Body of pancreas (tissue), 4 donors: Measurements from ENCODE around the gene EHBP1L1. TPM values are rescaled to one million over a fixed set of nuclear protein-coding genes. Genes with fewer than 3 reads are reported as not detected.

Experiments used
- ATAC-seq: fragments of 150-250 bp; one replicate; pipeline ENCODE4 v1.9.1; 2016
- DNase-seq, 4 donors: peaks; one replicate each; pipeline ENCODE4 v3.0.0-alpha.2; 2019
- H3K27ac ChIP-seq, 4 donors: fragments of 200-600 bp; sonication (generic); 1 replicate in 3 of 4; 2 replicates in 1 of 4; pipeline versions ENCODE4 v1.5.1 to v1.6.1; 2016 to 2019; ENCODE audit warnings: mild to moderate bottlenecking in 1 of 4, mixed read lengths in 1 of 4, moderate library complexity in 1 of 4
- H3K27me3 ChIP-seq, 2 donors: fragments of 200-600 bp; sonication (generic); one replicate each; pipeline ENCODE4 v1.6.0; 2016; ENCODE audit warnings: mild to moderate bottlenecking in 1 of 2
- H3K36me3 ChIP-seq, 2 donors: fragments of 200-600 bp; sonication (generic); replicated peaks in 1 of 2; 2 replicates each; pipeline ENCODE4 v1.5.1; 2016; ENCODE audit warnings: low read depth in 2 of 2; ENCODE audit not compliant: insufficient read depth in 1 of 2
- H3K4me1 ChIP-seq: fragments of 200-600 bp; sonication (generic); one replicate; pipeline ENCODE4 v1.6.0; 2016
- H3K4me3 ChIP-seq, 2 donors: fragments of 200-600 bp; sonication (generic); 1 replicate in 1 of 2; 2 replicates in 1 of 2; pipeline ENCODE4 v1.5.1; 2016 to 2019
- H3K9me3 ChIP-seq, 3 donors: fragments of 200-600 bp; sonication (generic); 1 replicate in 2 of 3; 2 replicates in 1 of 3; pipeline ENCODE4 v1.5.1; 2016
- CTCF ChIP-seq, 7 experiments: fragments of 450-650 bp in 4 of 7; fragments of 200-600 bp in 3 of 7; sonication (generic) in 3 of 7; IDR thresholded peaks; one replicate each; pipeline ENCODE4 v1.5.1; 2016 to 2019; ENCODE audit warnings: antibody characterized with exemption in 7 of 7
- POLR2A ChIP-seq, 3 donors: fragments of 450-650 bp; IDR thresholded peaks; one replicate each; pipeline ENCODE4 v1.6.1; 2016; ENCODE audit warnings: antibody characterized with exemption in 3 of 3, mild to moderate bottlenecking in 2 of 3
- WGBS, 2 donors: methylation state at CpG; one replicate each; pipeline ENCODE4 v1.1.5; 2017; 5-methylcytosine and 5-hydroxymethylcytosine counted together
- intact Hi-C: fragments of 100-400 bp; cut with DNase I; formaldehyde crosslinking; loops from one replicate; pipeline ENCODE4 v1.15.1; 2023
- total RNA-seq, 2 donors: library from RNA; depleted of rRNA; stranded (reverse); fragments of >200 nt; gene quantifications; one replicate each; pipeline ENCODE4 v1.1.0, GENCODE V29; 2016

EHBP1L1 gene
- total RNA-seq, 2 donors from 2014 or later = 35.0 to 76.1 TPM

GRCh38 chr11:65606876-65607613, 31.2 kb downstream of the EHBP1L1 start:
- peaks cover 25% of the 10 kb centered on the region for H3K4me1 ChIP-seq
- H3K9me3 ChIP-seq = no peaks in the 10 kb centered on the region
- peaks cover 18 to 19% of the 10 kb centered on the region in 2 donors for H3K36me3 ChIP-seq
- H3K4me3 ChIP-seq = no peak overlapping the region
- TF ChIP-seq POLR2A (IDR thresholded peaks at IDR 0.05) (peak in 1 of 3 donors; percentile 11), CTCF (IDR thresholded peaks at IDR 0.05) (no peak)
- WGBS, 2 donors = 67 to 82% methylated on average over 35 to 36 of the region's 67 CpGs
- intact Hi-C loops = no loop called here
- ATAC-seq (peak; percentile 75), DNase-seq (peak; percentile 50 to 82 (median 74))
- peak overlapping the region in 1 of 4 donors; percentile 49 for H3K27ac ChIP-seq
- H3K27me3 ChIP-seq = no peaks in the 10 kb centered on the region

- Histone ChIP-seq H3K36me3 (peaks cover 18 to 19% of the 10 kb centered on the region in 2 donors), H3K4me3 (no peak overlapping the region), H3K27me3 (no peaks in the 10 kb centered on the region), H3K9me3 (no peaks in the 10 kb centered on the region), H3K4me1 (peaks cover 33% of the 10 kb centered on the region), H3K27ac (peak overlapping the region in 1 of 4 donors; percentile 49)
- TF ChIP-seq CTCF (IDR thresholded peaks at IDR 0.05) = no peak
- no peak for TF ChIP-seq POLR2A (IDR thresholded peaks at IDR 0.05)
- intact Hi-C loops = no loop called here
- no peak for DNase-seq
- WGBS, 2 donors = 86 to 94% methylated on average over 34 to 37 of the region's 37 CpGs
- ATAC-seq = no peak
Measured at GRCh38 chr11:65607614-65608426, 32.0 kb downstream of the EHBP1L1 start.

GRCh38 chr11:65609229-65609628, 33.4 kb downstream of the EHBP1L1 start:
- Histone ChIP-seq H3K4me1 (peaks cover 39% of the 10 kb centered on the region), H3K27me3 (no peaks in the 10 kb centered on the region), H3K4me3 (no peak overlapping the region), H3K9me3 (no peaks in the 10 kb centered on the region), H3K27ac (no peak overlapping the region), H3K36me3 (peaks cover 15 to 18% of the 10 kb centered on the region in 2 donors)
- ATAC-seq = no peak
- DNase-seq = no peak
- intact Hi-C loops = no loop called here
- TF ChIP-seq POLR2A (IDR thresholded peaks at IDR 0.05) = no peak
- no peak for TF ChIP-seq CTCF (IDR thresholded peaks at IDR 0.05)
- 65 to 68% methylated on average over 3 of the region's 3 CpGs for WGBS, 2 donors

GRCh38 chr11:65609665-65610064, 33.8 kb downstream of the EHBP1L1 start:
- intact Hi-C loops = no loop called here
- H3K27ac ChIP-seq = no peak overlapping the region
- no peak for ATAC-seq
- H3K36me3 ChIP-seq = peaks cover 11 to 14% of the 10 kb centered on the region in 2 donors
- TF ChIP-seq CTCF (IDR thresholded peaks at IDR 0.05) (no peak), POLR2A (IDR thresholded peaks at IDR 0.05) (no peak)
- H3K27me3 ChIP-seq = no peaks in the 10 kb centered on the region
- no peaks in the 10 kb centered on the region for H3K9me3 ChIP-seq
- no peak overlapping the region for H3K4me3 ChIP-seq
- WGBS, 2 donors = 85 to 86% methylated on average over 4 to 5 of the region's 5 CpGs
- no peak for DNase-seq
- H3K4me1 ChIP-seq = peaks cover 39% of the 10 kb centered on the region
